GM23248 (cell line): ENCODE results near the gene EVL. TPM values are rescaled to one million over a fixed set of nuclear protein-coding genes. Genes with fewer than 3 reads are reported as not detected.

Source experiments
- DNase-seq: peaks from one replicate; pipeline ENCODE4 v3.0.0-alpha.2; 2015
- H2AFZ ChIP-seq: fragments of 200-600 bp; sonication (generic); 2 replicates; pipeline ENCODE4 v1.6.1; 2016; ENCODE audit warnings: antibody characterized with exemption
- H3F3A ChIP-seq: fragments of 200-600 bp; sonication (generic); 2 replicates; pipeline ENCODE4 v1.6.1; 2016; ENCODE audit warnings: mild to moderate bottlenecking, antibody characterized with exemption, mixed run types; ENCODE audit not compliant: insufficient read depth
- H3K27ac ChIP-seq: fragments of 200-600 bp; sonication (generic); 2 replicates; pipeline ENCODE4 v1.5.1; 2016; ENCODE audit warnings: mild to moderate bottlenecking
- H3K27me3 ChIP-seq: fragments of 200-600 bp; sonication (generic); replicated peaks from 2 replicates; pipeline ENCODE4 v1.6.1; 2016; ENCODE audit warnings: mild to moderate bottlenecking; ENCODE audit not compliant: insufficient read depth
- H3K36me3 ChIP-seq: fragments of 200-600 bp; sonication (generic); 2 replicates; pipeline ENCODE4 v1.6.1; 2016; ENCODE audit warnings: low read depth, mild to moderate bottlenecking
- H3K4me1 ChIP-seq: fragments of 200-600 bp; sonication (generic); 2 replicates; pipeline ENCODE4 v1.6.1; 2016; ENCODE audit warnings: mild to moderate bottlenecking; ENCODE audit not compliant: insufficient read depth
- H3K4me2 ChIP-seq: fragments of 200-600 bp; sonication (generic); one replicate; pipeline ENCODE4 v1.6.1; 2016; ENCODE audit warnings: mild to moderate bottlenecking; ENCODE audit not compliant: unreplicated experiment
- H3K4me3 ChIP-seq: fragments of 200-600 bp; sonication (generic); 2 replicates; pipeline ENCODE4 v1.5.1; 2016; ENCODE audit warnings: mild to moderate bottlenecking
- H3K79me2 ChIP-seq: fragments of 200-600 bp; sonication (generic); 2 replicates; pipeline ENCODE4 v1.6.1; 2016; ENCODE audit warnings: mild to moderate bottlenecking; ENCODE audit not compliant: insufficient read depth
- H3K9ac ChIP-seq: fragments of 200-600 bp; sonication (generic); 2 replicates; pipeline ENCODE4 v1.6.1; 2016; ENCODE audit warnings: mild to moderate bottlenecking
- H3K9me2 ChIP-seq: fragments of 200-600 bp; sonication (generic); 2 replicates; pipeline ENCODE4 v1.6.1; 2016; ENCODE audit warnings: mixed run types, mild to moderate bottlenecking, moderate library complexity; ENCODE audit not compliant: insufficient read depth
- H3K9me3 ChIP-seq: fragments of 200-600 bp; sonication (generic); one replicate; pipeline ENCODE4 v1.6.1; 2017; ENCODE audit warnings: low read depth
- H4K20me1 ChIP-seq: fragments of 200-600 bp; sonication (generic); 2 replicates; pipeline ENCODE4 v1.6.0; 2016; ENCODE audit not compliant: insufficient read depth
- EZH2 ChIP-seq: fragments of 200-600 bp; sonication (generic); IDR thresholded peaks from 2 replicates; pipeline ENCODE4 v1.6.1; 2018; ENCODE audit warnings: antibody characterized with exemption, mild to moderate bottlenecking; ENCODE audit not compliant: insufficient read depth, poor library complexity, severe bottlenecking
- EZH2phosphoT487 ChIP-seq: fragments of 200-600 bp; sonication (generic); IDR thresholded peaks from 2 replicates; pipeline ENCODE4 v1.6.1; 2018; ENCODE audit warnings: antibody characterized with exemption, moderate library complexity, mild to moderate bottlenecking, low read depth; ENCODE audit not compliant: insufficient read depth
- WGBS, 2 experiments: methylation state at CpG; one replicate each; pipeline ENCODE4 v1.1.6; 2015 to 2017; ENCODE audit warnings: low lambda C conversion rate in 2 of 2, low coverage in 1 of 2; ENCODE audit errors: missing lambda C conversion rate in 2 of 2; 5-methylcytosine and 5-hydroxymethylcytosine counted together
- in situ Hi-C: fragments of 300-500 bp; cut with MboI; formaldehyde crosslinking; loops from 2 replicates; pipeline ENCODE4 v1.15.0; 2020
- polyA plus RNA-seq: library from polyadenylated mRNA; unstranded; fragments of >200 nt; fragmentation: Nextera tagmentation; extraction: Ambion mirVana; gene quantifications from 2 replicates; pipeline ENCODE4 v1.2.1, GENCODE V29; 2016
- total RNA-seq: library from RNA; depleted of rRNA; stranded (reverse); fragments of >200 nt; shearing (Covaris generic); gene quantifications from 2 replicates; pipeline ENCODE4 v1.2.3, GENCODE V29; 2014

Gene EVL
- total and polyA plus RNA-seq, 2 experiments from 2014 or later: 6.6 to 29.9 TPM

- Histone ChIP-seq H3K9ac (no peak overlapping the region), H3K79me2 (no peaks in the 10 kb centered on the region), H3K27ac (no peak overlapping the region), H3K36me3 (no peaks in the 10 kb centered on the region), H2AFZ (no peak overlapping the region), H4K20me1 (no peaks in the 10 kb centered on the region), H3K4me2 (no peak overlapping the region), H3K9me2 (no peaks in the 10 kb centered on the region), H3K9me3 (no peaks in the 10 kb centered on the region), H3K27me3 (peaks cover 8% of the 10 kb centered on the region; the same call in 1 of the 2 replicates), H3K4me3 (no peak overlapping the region), H3K4me1 (peaks cover 5% of the 10 kb centered on the region; the same call in 1 of the 2 replicates), H3F3A (no peaks in the 10 kb centered on the region)
- WGBS, 2 experiments: 86 to 88% methylated on average over 2 of the region's 2 CpGs
- in situ Hi-C loops: no loop called here
- no peak for DNase-seq
- TF ChIP-seq EZH2 (no peak), EZH2phosphoT487 (no peak)
These were observed 105.7 kb downstream of the EVL start for GRCh38 chr14:100170880-100171279.

GRCh38 chr14:100172811-100173210 lies 107.6 kb downstream of the EVL start:
- no peak overlapping the region for H3K4me3 ChIP-seq
- no peaks in the 10 kb centered on the region for H3K79me2 ChIP-seq
- H3K9me2 ChIP-seq: no peaks in the 10 kb centered on the region
- no peak overlapping the region for H3K9ac ChIP-seq
- no peaks in the 10 kb centered on the region for H3K9me3 ChIP-seq
- no peaks in the 10 kb centered on the region for H3K36me3 ChIP-seq
- DNase-seq: no peak
- no peaks in the 10 kb centered on the region for H4K20me1 ChIP-seq
- H2AFZ ChIP-seq: no peak overlapping the region
- no peaks in the 10 kb centered on the region for H3K4me1 ChIP-seq
- H3F3A ChIP-seq: no peaks in the 10 kb centered on the region
- no peak overlapping the region for H3K27ac ChIP-seq
- TF ChIP-seq EZH2 (no peak), EZH2phosphoT487 (no peak)
- in situ Hi-C loops: no loop called here
- no peaks in the 10 kb centered on the region for H3K27me3 ChIP-seq
- no peak overlapping the region for H3K4me2 ChIP-seq
- 67 to 72% methylated on average over 5 of the region's 5 CpGs for WGBS, 2 experiments

- TF ChIP-seq EZH2: no peak
- TF ChIP-seq EZH2phosphoT487: no peak
- H3K27ac ChIP-seq: no peak overlapping the region
- WGBS, 2 experiments: 60 to 67% methylated on average over 7 of the region's 7 CpGs
- no peak overlapping the region for H3K4me2 ChIP-seq
- no peaks in the 10 kb centered on the region for H4K20me1 ChIP-seq
- H3K36me3 ChIP-seq: no peaks in the 10 kb centered on the region
- H3K79me2 ChIP-seq: no peaks in the 10 kb centered on the region
- H3K9me2 ChIP-seq: no peaks in the 10 kb centered on the region
- H3K27me3 ChIP-seq: no peaks in the 10 kb centered on the region
- H3F3A ChIP-seq: no peaks in the 10 kb centered on the region
- no peak overlapping the region for H3K4me3 ChIP-seq
- no peak overlapping the region for H3K9ac ChIP-seq
- no peak for DNase-seq
- no peaks in the 10 kb centered on the region for H3K9me3 ChIP-seq
- no peaks in the 10 kb centered on the region for H3K4me1 ChIP-seq
- in situ Hi-C loops: no loop called here
- no peak overlapping the region for H2AFZ ChIP-seq
These were observed 108.1 kb downstream of the EVL start for GRCh38 chr14:100173353-100173752.

- Histone ChIP-seq H3K4me1 (0 out of 2 replicates have a peak, but pooled peaks cover under 1% of the 10 kb centered on the region), H3K4me3 (no peak overlapping the region), H2AFZ (no peak overlapping the region), H3K9me2 (no peaks in the 10 kb centered on the region), H3K36me3 (no peaks in the 10 kb centered on the region), H3K27ac (no peak overlapping the region), H4K20me1 (no peaks in the 10 kb centered on the region), H3F3A (no peaks in the 10 kb centered on the region), H3K27me3 (no peaks in the 10 kb centered on the region), H3K79me2 (no peaks in the 10 kb centered on the region), H3K4me2 (no peak overlapping the region), H3K9ac (no peak overlapping the region), H3K9me3 (no peaks in the 10 kb centered on the region)
- DNase-seq: no peak
- WGBS, 2 experiments: 86 to 87% methylated on average over 14 of the region's 14 CpGs
- in situ Hi-C loops: no loop called here
- TF ChIP-seq EZH2phosphoT487: no peak
- TF ChIP-seq EZH2: no peak
These were observed 111.6 kb downstream of the EVL start for GRCh38 chr14:100176811-100177327.
